ENCODE results near the gene KRTAP10-7. TPM values are rescaled to one million over a fixed set of nuclear protein-coding genes. Genes with fewer than 3 reads are reported as not detected.

KRTAP10-7 gene
- total RNA-seq, 1 experiment from 2014 or later: not detected

DNA sequence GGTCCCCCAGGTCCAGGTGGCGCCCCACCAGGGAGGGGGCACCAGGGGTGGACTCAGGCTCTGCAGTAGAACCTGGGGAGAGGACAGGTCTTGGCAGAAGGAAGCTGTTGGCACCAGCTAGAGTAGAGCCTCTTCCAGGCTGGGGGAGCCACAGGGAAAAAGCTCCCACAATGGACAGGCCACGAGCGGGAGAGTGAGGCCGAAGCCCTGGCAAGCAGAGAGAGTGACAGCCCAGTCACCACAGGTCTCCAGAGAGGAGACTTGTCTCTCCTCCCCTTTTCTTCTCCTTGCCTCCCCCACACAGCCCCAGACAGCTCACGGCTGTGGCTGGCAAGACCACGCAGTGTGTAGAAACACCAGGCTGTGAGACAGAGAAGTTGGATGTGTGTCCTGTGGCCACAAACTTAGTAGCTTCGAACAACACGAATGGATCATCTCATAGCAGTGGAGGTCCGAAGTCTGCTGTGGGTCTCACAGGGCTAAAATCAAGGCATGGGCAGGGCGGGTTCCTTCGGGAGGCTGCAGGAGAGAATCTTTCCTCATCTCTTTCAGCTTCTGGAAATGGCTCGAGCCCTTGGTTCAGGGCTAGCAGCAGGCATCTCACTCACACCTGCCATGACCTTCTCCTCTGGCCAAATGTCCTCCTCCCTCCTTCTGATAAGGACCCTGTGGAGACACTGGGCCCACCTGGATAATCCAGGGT is 50.7 kb downstream of the KRTAP10-7 start:
- Mint-ChIP-seq H3K4me3 (ENCODE audit: unreplicated experiment) (no peak overlapping the region), H3K36me3 (ENCODE audit: insufficient read depth, unreplicated experiment) (no peaks in the 10 kb centered on the region), H3K9me3 (ENCODE audit: unreplicated experiment) (peaks cover 6% of the 10 kb centered on the region), H3K4me1 (ENCODE audit: low read depth, unreplicated experiment) (no peaks in the 10 kb centered on the region), H3K27me3 (ENCODE audit: insufficient read depth, unreplicated experiment) (no peaks in the 10 kb centered on the region), H3K27ac (ENCODE audit: unreplicated experiment) (no peak overlapping the region)
- ChIA-PET POLR2A (no interaction called here), CTCF (interaction anchor here (0.7 kb wide), 1 partner anchor 85 kb away, joined by 5 read pairs; no protein-coding TSS in a partner anchor)
- H3K4me1 ChIP-seq: no peaks in the 10 kb centered on the region
- H3K27me3 ChIP-seq (replicated peaks; ENCODE audit: control insufficient read depth, insufficient read depth, low read length): no peaks in the 10 kb centered on the region
- TF ChIP-seq, protein P1, sequence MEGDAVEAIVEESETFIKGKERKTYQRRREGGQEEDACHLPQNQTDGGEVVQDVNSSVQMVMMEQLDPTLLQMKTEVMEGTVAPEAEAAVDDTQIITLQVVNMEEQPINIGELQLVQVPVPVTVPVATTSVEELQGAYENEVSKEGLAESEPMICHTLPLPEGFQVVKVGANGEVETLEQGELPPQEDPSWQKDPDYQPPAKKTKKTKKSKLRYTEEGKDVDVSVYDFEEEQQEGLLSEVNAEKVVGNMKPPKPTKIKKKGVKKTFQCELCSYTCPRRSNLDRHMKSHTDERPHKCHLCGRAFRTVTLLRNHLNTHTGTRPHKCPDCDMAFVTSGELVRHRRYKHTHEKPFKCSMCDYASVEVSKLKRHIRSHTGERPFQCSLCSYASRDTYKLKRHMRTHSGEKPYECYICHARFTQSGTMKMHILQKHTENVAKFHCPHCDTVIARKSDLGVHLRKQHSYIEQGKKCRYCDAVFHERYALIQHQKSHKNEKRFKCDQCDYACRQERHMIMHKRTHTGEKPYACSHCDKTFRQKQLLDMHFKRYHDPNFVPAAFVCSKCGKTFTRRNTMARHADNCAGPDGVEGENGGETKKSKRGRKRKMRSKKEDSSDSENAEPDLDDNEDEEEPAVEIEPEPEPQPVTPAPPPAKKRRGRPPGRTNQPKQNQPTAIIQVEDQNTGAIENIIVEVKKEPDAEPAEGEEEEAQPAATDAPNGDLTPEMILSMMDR (IDR thresholded peaks at IDR 0.05; ENCODE audit: insufficient read depth in 1 of 2, low read depth in 1 of 2, low read length in 1 of 2, severe bottlenecking in 1 of 2, unreplicated experiment in 1 of 2): no peak
- H3K4me3 ChIP-seq (ENCODE audit: low read depth, low read length): no peak overlapping the region
- BruUV-seq (replicated peaks): no TSS peak
- H3K36me3 ChIP-seq (ENCODE audit: control insufficient read depth, insufficient read depth, low read length): no peaks in the 10 kb centered on the region
- DNase-seq: no peak
- no peaks in the 10 kb centered on the region for H3K9me3 ChIP-seq
- intact Hi-C loops (cut with micrococcal nuclease; ENCODE audit: unreplicated experiment): no loop called here

Other genes with a start within 250 kb of the KRTAP10-7 start
- 0.07 and 0.20 TPM in 2 replicates for gene TRPM2, start 247.0 kb upstream of the KRTAP10-7 start, total RNA-seq (2022)
- gene LRRC3, start 145.1 kb upstream of the KRTAP10-7 start, total RNA-seq (2022): 4.5 and 4.7 TPM in 2 replicates
- not detected in 2 replicates for gene KRTAP10-1, start 60.4 kb upstream of the KRTAP10-7 start, total RNA-seq (2022)
- gene KRTAP10-2, start 49.1 kb upstream of the KRTAP10-7 start, total RNA-seq (2022): not detected in 2 replicates
- gene KRTAP10-3, start 41.8 kb upstream of the KRTAP10-7 start, total RNA-seq (2022): not detected in 2 replicates
- gene KRTAP10-4, start 26.9 kb upstream of the KRTAP10-7 start, total RNA-seq (2022): not detected in 2 replicates
- not detected in 2 replicates for gene KRTAP10-5, start 20.0 kb upstream of the KRTAP10-7 start, total RNA-seq (2022)
- gene KRTAP10-6, start 8.1 kb upstream of the KRTAP10-7 start, total RNA-seq (2022): not detected in 2 replicates
- not detected in 2 replicates for gene KRTAP10-8, start 11.5 kb downstream of the KRTAP10-7 start, total RNA-seq (2022)
- gene KRTAP10-9, start 26.5 kb downstream of the KRTAP10-7 start, total RNA-seq (2022): not detected in 2 replicates
- gene KRTAP10-10, start 36.8 kb downstream of the KRTAP10-7 start, total RNA-seq (2022): not detected in 2 replicates
- gene KRTAP10-11, start 45.8 kb downstream of the KRTAP10-7 start, total RNA-seq (2022): not detected in 2 replicates
- gene KRTAP12-4, start 54.1 kb downstream of the KRTAP10-7 start, total RNA-seq (2022): not detected in 2 replicates
- gene KRTAP12-3, start 57.3 kb downstream of the KRTAP10-7 start, total RNA-seq (2022): not detected in 2 replicates
- not detected in 2 replicates for gene KRTAP12-2, start 66.3 kb downstream of the KRTAP10-7 start, total RNA-seq (2022)
- not detected in 2 replicates for gene KRTAP12-1, start 81.6 kb downstream of the KRTAP10-7 start, total RNA-seq (2022)
- gene KRTAP10-12, start 96.6 kb downstream of the KRTAP10-7 start, total RNA-seq (2022): not detected in 2 replicates
- 0.12 and 0.32 TPM in 2 replicates for gene TSPEAR, start 111.0 kb downstream of the KRTAP10-7 start, total RNA-seq (2022)
- 91.3 and 103 TPM in 2 replicates for gene UBE2G2, start 201.2 kb downstream of the KRTAP10-7 start, total RNA-seq (2022)
- 110 and 118 TPM in 2 replicates for gene SUMO3, start 217.5 kb downstream of the KRTAP10-7 start, total RNA-seq (2022)